ENCODE data around the gene TMEM178A.

- no peak for TF ChIP-seq CTCF (IDR thresholded peaks at IDR 0.05)
- TF ChIP-seq POLR2A (IDR thresholded peaks at IDR 0.05): no peak
Observed at GRCh38 chr2:39732482-39732881, 66.8 kb downstream of the TMEM178A start.
